Chondrocyte (in vitro differentiated cells): Measurements from ENCODE around the gene FAS. TPM values are rescaled to one million over a fixed set of nuclear protein-coding genes. Genes with fewer than 3 reads are reported as not detected.
A peak's percentile ranks its signal among the peaks of the same experiment; 100 is the strongest.

ENCODE experiments used
- DNase-seq: peaks from one replicate; pipeline ENCODE4 v3.0.0; 2021; ENCODE audit warnings: mixed read lengths, low spot score
- H3K27ac Mint-ChIP-seq: one replicate; pipeline ENCODE4 v1.8.0; 2021; ENCODE audit warnings: mild to moderate bottlenecking, moderate library complexity, mixed read lengths; ENCODE audit not compliant: unreplicated experiment
- H3K27me3 Mint-ChIP-seq: 2 replicates; pipeline ENCODE4 v1.8.0; 2021; ENCODE audit warnings: low read depth, mixed read lengths
- H3K36me3 Mint-ChIP-seq: 2 replicates; pipeline ENCODE4 v1.8.0; 2021; ENCODE audit warnings: low read depth, mixed read lengths
- H3K4me1 Mint-ChIP-seq: 2 replicates; pipeline ENCODE4 v1.8.0; 2021; ENCODE audit warnings: low read depth, mild to moderate bottlenecking, mixed read lengths
- H3K4me3 Mint-ChIP-seq: one replicate; pipeline ENCODE4 v1.8.0; 2021; ENCODE audit warnings: mild to moderate bottlenecking, moderate library complexity, mixed read lengths; ENCODE audit not compliant: unreplicated experiment
- H3K9me3 Mint-ChIP-seq: 2 replicates; pipeline ENCODE4 v1.8.0; 2021; ENCODE audit warnings: low read depth, mixed read lengths
- total RNA-seq: library from RNA; stranded (reverse); gene quantifications from 3 replicates; pipeline ENCODE4 v1.2.1, GENCODE V29; 2021
- TF ChIP-seq, protein P1 (sequence below): fragments of 200-600 bp; sonication (generic); IDR thresholded peaks from 2 replicates; pipeline ENCODE4 v1.5.0; 2021; ENCODE audit warnings: antibody characterized with exemption, mild to moderate bottlenecking, moderate library complexity

Gene FAS
- total RNA-seq, 1 donor from 2014 or later = 11.5 TPM

GRCh38 chr10:88986549-88987242, 3.9 kb upstream of the FAS start:
- H3K27ac Mint-ChIP-seq = no peak overlapping the region
- no peak for DNase-seq
- peaks cover 54% of the 10 kb centered on the region for H3K4me1 Mint-ChIP-seq
- H3K4me3 Mint-ChIP-seq = no peak overlapping the region
- no peaks in the 10 kb centered on the region for H3K36me3 Mint-ChIP-seq
- TF ChIP-seq, protein P1, sequence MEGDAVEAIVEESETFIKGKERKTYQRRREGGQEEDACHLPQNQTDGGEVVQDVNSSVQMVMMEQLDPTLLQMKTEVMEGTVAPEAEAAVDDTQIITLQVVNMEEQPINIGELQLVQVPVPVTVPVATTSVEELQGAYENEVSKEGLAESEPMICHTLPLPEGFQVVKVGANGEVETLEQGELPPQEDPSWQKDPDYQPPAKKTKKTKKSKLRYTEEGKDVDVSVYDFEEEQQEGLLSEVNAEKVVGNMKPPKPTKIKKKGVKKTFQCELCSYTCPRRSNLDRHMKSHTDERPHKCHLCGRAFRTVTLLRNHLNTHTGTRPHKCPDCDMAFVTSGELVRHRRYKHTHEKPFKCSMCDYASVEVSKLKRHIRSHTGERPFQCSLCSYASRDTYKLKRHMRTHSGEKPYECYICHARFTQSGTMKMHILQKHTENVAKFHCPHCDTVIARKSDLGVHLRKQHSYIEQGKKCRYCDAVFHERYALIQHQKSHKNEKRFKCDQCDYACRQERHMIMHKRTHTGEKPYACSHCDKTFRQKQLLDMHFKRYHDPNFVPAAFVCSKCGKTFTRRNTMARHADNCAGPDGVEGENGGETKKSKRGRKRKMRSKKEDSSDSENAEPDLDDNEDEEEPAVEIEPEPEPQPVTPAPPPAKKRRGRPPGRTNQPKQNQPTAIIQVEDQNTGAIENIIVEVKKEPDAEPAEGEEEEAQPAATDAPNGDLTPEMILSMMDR = peak; percentile 100
- H3K9me3 Mint-ChIP-seq = no peaks in the 10 kb centered on the region
- no peaks in the 10 kb centered on the region for H3K27me3 Mint-ChIP-seq

DNA sequence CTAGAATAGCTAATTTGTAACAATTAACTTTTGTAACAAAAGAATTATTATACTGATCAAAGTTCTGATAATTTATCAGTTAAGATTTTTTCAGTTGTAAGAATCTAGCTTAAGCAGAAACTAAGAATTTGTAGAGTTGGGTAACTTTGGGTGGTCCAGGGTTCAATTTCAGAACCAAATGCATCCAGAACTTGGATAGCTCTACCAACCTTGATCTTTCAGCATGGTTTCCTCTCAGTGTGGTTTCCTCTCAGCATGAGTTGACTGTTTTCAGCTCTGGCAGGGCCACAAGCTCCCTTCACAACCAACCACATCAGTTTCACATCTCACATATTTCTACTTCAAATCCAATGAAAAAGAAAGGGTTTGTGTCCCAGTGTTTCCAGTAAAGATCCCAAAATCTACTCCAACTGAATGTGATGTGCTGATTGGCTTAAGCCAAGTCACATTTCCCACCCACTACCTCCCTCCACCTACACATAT, 3.3 kb upstream of the FAS start:
- TF ChIP-seq, protein P1 = peak; percentile 66
- H3K4me3 Mint-ChIP-seq = no peak overlapping the region
- no peaks in the 10 kb centered on the region for H3K36me3 Mint-ChIP-seq
- peaks cover 57% of the 10 kb centered on the region for H3K4me1 Mint-ChIP-seq
- no peak overlapping the region for H3K27ac Mint-ChIP-seq
- H3K9me3 Mint-ChIP-seq = no peaks in the 10 kb centered on the region
- no peaks in the 10 kb centered on the region for H3K27me3 Mint-ChIP-seq
- no peak for DNase-seq

DNA sequence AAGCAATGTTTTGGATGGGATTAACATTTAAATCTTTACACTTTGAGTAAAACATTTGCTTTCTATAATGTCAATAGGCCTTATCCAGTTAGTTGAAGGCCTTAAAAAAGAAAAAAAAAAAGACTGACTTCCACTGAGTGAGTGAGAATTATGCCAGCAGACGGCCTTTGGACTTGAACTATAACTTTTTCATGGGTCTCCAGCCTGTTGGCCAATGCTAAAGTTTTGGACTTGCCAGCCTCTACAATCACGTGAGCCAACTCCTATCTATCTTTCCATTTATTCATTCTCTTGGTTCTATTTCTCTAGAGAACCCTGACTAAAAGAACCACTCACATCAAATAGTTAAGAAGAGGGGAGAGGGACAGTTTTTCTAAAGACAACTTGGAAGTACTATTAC, 2.8 kb upstream of the FAS start:
- Mint-ChIP-seq H3K4me3 (no peak overlapping the region), H3K36me3 (no peaks in the 10 kb centered on the region), H3K27ac (no peak overlapping the region), H3K27me3 (no peaks in the 10 kb centered on the region), H3K9me3 (no peaks in the 10 kb centered on the region), H3K4me1 (peaks cover 55% of the 10 kb centered on the region)
- no peak for DNase-seq
- TF ChIP-seq, protein P1 = no peak

DNA sequence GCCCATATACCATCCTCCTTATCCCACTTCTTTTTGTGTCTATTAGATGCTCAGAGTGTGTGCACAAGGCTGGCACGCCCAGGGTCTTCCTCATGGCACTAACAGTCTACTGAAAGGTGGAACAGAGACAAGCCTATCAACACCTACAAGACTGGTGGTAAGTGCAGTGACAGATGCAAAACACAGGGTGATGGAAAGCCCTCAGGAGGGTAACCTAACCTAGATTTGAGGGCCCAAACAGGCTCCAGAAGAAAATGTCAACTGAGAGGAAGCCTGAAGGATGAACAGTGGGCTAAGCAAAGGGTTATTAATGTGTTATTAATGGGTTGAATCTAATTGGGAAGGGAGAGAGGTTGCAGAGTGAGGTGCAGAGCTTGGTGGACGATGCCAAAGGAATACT, 1.2 kb upstream of the FAS start:
- Mint-ChIP-seq H3K4me1 (peaks cover 50% of the 10 kb centered on the region), H3K27me3 (no peaks in the 10 kb centered on the region), H3K36me3 (no peaks in the 10 kb centered on the region), H3K27ac (no peak overlapping the region), H3K9me3 (no peaks in the 10 kb centered on the region), H3K4me3 (peak overlapping the region; percentile 85)
- TF ChIP-seq, protein P1 = no peak
- DNase-seq = no peak

GRCh38 chr10:88989824-88990383, 694 bp upstream of the FAS start:
- Mint-ChIP-seq H3K9me3 (no peaks in the 10 kb centered on the region), H3K36me3 (no peaks in the 10 kb centered on the region), H3K4me1 (peaks cover 50% of the 10 kb centered on the region), H3K27ac (peak overlapping the region; percentile 73), H3K4me3 (peak overlapping the region; percentile 85), H3K27me3 (no peaks in the 10 kb centered on the region)
- TF ChIP-seq, protein P1 = no peak
- DNase-seq = no peak
